Spleen (tissue), 11 donors: ENCODE results near the gene TBC1D22A. TPM values are rescaled to one million over a fixed set of nuclear protein-coding genes. Genes with fewer than 3 reads are reported as not detected.

Experiments used
- DNase-seq: peaks from one replicate; pipeline ENCODE4 v3.0.0-alpha.2; 2020
- H3K27ac ChIP-seq, 8 donors: fragments of 200-600 bp; sonication (generic) in 7 of 8; 1 replicate in 4 of 8; 2 replicates in 4 of 8; pipeline versions ENCODE4 v1.5.0 to v1.8.0; 2016 to 2021; ENCODE audit warnings: inconsistent platforms in 4 of 8, mild to moderate bottlenecking in 4 of 8, moderate library complexity in 1 of 8
- H3K27me3 ChIP-seq, 7 donors: fragments of 200-600 bp; sonication (generic) in 6 of 7; replicated peaks in 1 of 7; 1 replicate in 4 of 7; 2 replicates in 3 of 7; pipeline versions ENCODE4 v1.5.0 to v1.8.0; 2016 to 2021; ENCODE audit warnings: inconsistent platforms in 3 of 7, mild to moderate bottlenecking in 1 of 7
- H3K36me3 ChIP-seq, 6 donors: fragments of 200-600 bp; sonication (generic) in 5 of 6; 1 replicate in 4 of 6; 2 replicates in 2 of 6; pipeline versions ENCODE4 v1.5.0 to v1.8.0; 2016 to 2021; ENCODE audit warnings: inconsistent platforms in 2 of 6
- H3K4me1 ChIP-seq, 6 donors: fragments of 200-600 bp; sonication (generic) in 5 of 6; 1 replicate in 3 of 6; 2 replicates in 3 of 6; pipeline versions ENCODE4 v1.5.0 to v1.8.0; 2016 to 2021; ENCODE audit warnings: inconsistent platforms in 3 of 6
- H3K4me3 ChIP-seq, 8 donors: fragments of 200-600 bp; sonication (generic) in 7 of 8; 1 replicate in 4 of 8; 2 replicates in 4 of 8; pipeline versions ENCODE4 v1.5.0 to v1.8.0; 2016 to 2021; ENCODE audit warnings: inconsistent platforms in 4 of 8, mild to moderate bottlenecking in 4 of 8, moderate library complexity in 2 of 8
- H3K9me3 ChIP-seq, 8 donors: fragments of 200-600 bp; sonication (generic) in 7 of 8; 1 replicate in 4 of 8; 2 replicates in 4 of 8; pipeline versions ENCODE4 v1.5.0 to v1.8.0; 2016 to 2021; ENCODE audit warnings: inconsistent platforms in 4 of 8
- POLR2A ChIP-seq, 3 donors: fragments of 450-650 bp; IDR thresholded peaks; one replicate each; pipeline ENCODE4 v1.5.1; 2017; ENCODE audit warnings: antibody characterized with exemption in 3 of 3, mild to moderate bottlenecking in 1 of 3
- POLR2AphosphoS5 ChIP-seq, 3 donors: sonication (generic); formaldehyde crosslinking; IDR thresholded peaks; one replicate each; pipeline ENCODE4 v1.5.1; 2017; ENCODE audit warnings: antibody characterized with exemption in 3 of 3
- WGBS, 5 donors: extraction: QIAGEN DNeasy Blood & Tissue Kit in 3 of 5; methylation state at CpG; one replicate each; pipeline versions ENCODE4 v1.1.5 to v1.1.7; 2013 to 2018; 5-methylcytosine and 5-hydroxymethylcytosine counted together
- intact Hi-C: fragments of 100-400 bp; cut with DNase I; formaldehyde crosslinking; loops from one replicate; pipeline ENCODE4 v1.15.0; 2023; ENCODE audit warnings: low total_unique reads
- polyA plus RNA-seq, 3 donors: library from polyadenylated mRNA; stranded (reverse); fragments of 200-250 nt; gene quantifications; one replicate each; pipeline ENCODE4 v1.2.1, GENCODE V29; 2013
- total RNA-seq, 7 donors: library from RNA; depleted of rRNA in 3 of 7; stranded (reverse); fragments of >200 nt in 3 of 7; fragmentation: NEBNext Ultra II Directional in 4 of 7; extraction: Animal tissue kit (Norgen Biotek cat#: 25700) in 4 of 7; gene quantifications; one replicate each; pipeline versions ENCODE4 v1.1.0 to v1.2.1, GENCODE V29; 2016 to 2021
- TF ChIP-seq, protein P1 (sequence below), 11 experiments: fragments of 200-600 bp in 7 of 11; fragments of 450-650 bp in 4 of 11; sonication (generic) in 4 of 11; IDR thresholded peaks in 8 of 11; conservative IDR thresholded peaks in 3 of 11; 1 replicate in 7 of 11; 2 replicates in 4 of 11; pipeline versions ENCODE4 v1.4.0 to v1.8.0; 2016 to 2021; ENCODE audit warnings: antibody characterized with exemption in 11 of 11, inconsistent platforms in 4 of 11, mild to moderate bottlenecking in 1 of 11
- donor health status: healthy with polysubstance abuse.
- donor health status: DM: no; HTN: no; CAD: no; lungs with moderate emphysema.
- donor health status: DM: no; HTN: no; CAD: no.
- donor health status: Bipolar disorder and iron deficiency.
- donor health status: healthy.
- donor health status: DM: no; HTN: no; CAD: no.
- donor health status: DM: yes; HTN: yes; CAD: no.

The TBC1D22A gene
- total and polyA plus RNA-seq, 10 donors: 17.2 to 66.9 (median 49.6) TPM

DNA sequence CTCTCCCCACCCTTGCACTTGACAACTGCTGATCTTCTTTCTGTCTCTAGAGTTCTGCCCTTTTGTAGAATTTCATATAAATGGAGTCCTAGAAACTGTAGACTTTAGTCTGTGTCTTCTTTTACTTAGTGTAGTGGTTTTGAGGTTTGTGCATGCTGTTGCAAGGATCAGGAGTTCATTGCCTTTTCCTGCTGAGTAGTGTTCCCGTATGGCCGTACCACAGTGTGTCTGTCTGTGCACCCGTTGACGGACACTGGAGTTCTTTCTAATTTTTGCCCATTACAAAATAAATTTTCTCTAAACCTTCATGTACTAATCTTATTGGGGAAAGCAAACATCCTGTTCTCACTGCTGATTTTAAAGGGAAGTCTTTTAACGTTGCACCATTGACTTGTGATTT is 138.1 kb downstream of the TBC1D22A start:
- Histone ChIP-seq H3K27me3 (no peaks in the 10 kb centered on the region), H3K4me3 (no peak overlapping the region), H3K9me3 (no peaks in the 10 kb centered on the region), H3K27ac (peak overlapping the region in 2 of 8 donors; percentile 8 to 42), H3K4me1 (peaks cover 6 to 43% (median 17%) of the 10 kb centered on the region in 6 donors), H3K36me3 (peaks cover 0 to 65% (median 11%) of the 10 kb centered on the region in 6 donors)
- WGBS, 5 donors: 43 to 66% (median 55%) methylated on average over 5 of the region's 5 CpGs
- DNase-seq: no peak
- TF ChIP-seq POLR2A (IDR thresholded peaks at IDR 0.05) (no peak), POLR2AphosphoS5 (IDR thresholded peaks at IDR 0.05) (no peak)
- TF ChIP-seq, protein P1, sequence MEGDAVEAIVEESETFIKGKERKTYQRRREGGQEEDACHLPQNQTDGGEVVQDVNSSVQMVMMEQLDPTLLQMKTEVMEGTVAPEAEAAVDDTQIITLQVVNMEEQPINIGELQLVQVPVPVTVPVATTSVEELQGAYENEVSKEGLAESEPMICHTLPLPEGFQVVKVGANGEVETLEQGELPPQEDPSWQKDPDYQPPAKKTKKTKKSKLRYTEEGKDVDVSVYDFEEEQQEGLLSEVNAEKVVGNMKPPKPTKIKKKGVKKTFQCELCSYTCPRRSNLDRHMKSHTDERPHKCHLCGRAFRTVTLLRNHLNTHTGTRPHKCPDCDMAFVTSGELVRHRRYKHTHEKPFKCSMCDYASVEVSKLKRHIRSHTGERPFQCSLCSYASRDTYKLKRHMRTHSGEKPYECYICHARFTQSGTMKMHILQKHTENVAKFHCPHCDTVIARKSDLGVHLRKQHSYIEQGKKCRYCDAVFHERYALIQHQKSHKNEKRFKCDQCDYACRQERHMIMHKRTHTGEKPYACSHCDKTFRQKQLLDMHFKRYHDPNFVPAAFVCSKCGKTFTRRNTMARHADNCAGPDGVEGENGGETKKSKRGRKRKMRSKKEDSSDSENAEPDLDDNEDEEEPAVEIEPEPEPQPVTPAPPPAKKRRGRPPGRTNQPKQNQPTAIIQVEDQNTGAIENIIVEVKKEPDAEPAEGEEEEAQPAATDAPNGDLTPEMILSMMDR (IDR thresholded peaks at IDR 0.05 in 8 of 11, conservative IDR thresholded peaks at IDR 0.05 in 3 of 11): no peak
- intact Hi-C loops: no loop called here

DNA sequence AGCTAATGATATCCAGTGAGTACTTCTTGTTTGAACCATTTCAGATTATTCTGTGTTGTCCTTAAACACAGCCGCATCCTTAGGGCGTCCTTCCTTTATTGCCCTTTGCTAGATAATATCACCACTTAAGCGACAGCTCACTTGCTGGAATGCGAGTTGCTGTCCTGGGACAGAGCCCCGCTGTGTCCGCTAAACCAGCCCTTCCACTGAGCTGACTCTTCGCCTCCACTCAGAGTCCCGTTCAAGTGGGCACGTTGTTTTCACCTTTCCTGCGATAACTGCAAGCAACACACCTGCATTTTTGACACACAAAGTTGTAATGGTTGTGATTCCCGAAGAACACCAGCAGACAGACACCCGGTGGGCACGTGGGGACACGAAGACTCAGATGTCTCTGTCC is 140.0 kb downstream of the TBC1D22A start:
- no peak for DNase-seq
- H3K4me3 ChIP-seq: no peak overlapping the region
- no peaks in the 10 kb centered on the region for H3K27me3 ChIP-seq
- WGBS, 5 donors: 94 to 97% (median 95%) methylated on average over 14 of the region's 14 CpGs
- H3K9me3 ChIP-seq: no peaks in the 10 kb centered on the region
- intact Hi-C loops: no loop called here
- H3K27ac ChIP-seq: no peak overlapping the region
- peaks cover 0 to 62% (median 11%) of the 10 kb centered on the region in 6 donors for H3K36me3 ChIP-seq
- TF ChIP-seq, protein P1 (IDR thresholded peaks at IDR 0.05 in 8 of 11, conservative IDR thresholded peaks at IDR 0.05 in 3 of 11): no peak
- TF ChIP-seq POLR2AphosphoS5 (IDR thresholded peaks at IDR 0.05): no peak
- TF ChIP-seq POLR2A (IDR thresholded peaks at IDR 0.05): no peak
- H3K4me1 ChIP-seq: peaks cover 0 to 24% (median 0%) of the 10 kb centered on the region in 6 donors

DNA sequence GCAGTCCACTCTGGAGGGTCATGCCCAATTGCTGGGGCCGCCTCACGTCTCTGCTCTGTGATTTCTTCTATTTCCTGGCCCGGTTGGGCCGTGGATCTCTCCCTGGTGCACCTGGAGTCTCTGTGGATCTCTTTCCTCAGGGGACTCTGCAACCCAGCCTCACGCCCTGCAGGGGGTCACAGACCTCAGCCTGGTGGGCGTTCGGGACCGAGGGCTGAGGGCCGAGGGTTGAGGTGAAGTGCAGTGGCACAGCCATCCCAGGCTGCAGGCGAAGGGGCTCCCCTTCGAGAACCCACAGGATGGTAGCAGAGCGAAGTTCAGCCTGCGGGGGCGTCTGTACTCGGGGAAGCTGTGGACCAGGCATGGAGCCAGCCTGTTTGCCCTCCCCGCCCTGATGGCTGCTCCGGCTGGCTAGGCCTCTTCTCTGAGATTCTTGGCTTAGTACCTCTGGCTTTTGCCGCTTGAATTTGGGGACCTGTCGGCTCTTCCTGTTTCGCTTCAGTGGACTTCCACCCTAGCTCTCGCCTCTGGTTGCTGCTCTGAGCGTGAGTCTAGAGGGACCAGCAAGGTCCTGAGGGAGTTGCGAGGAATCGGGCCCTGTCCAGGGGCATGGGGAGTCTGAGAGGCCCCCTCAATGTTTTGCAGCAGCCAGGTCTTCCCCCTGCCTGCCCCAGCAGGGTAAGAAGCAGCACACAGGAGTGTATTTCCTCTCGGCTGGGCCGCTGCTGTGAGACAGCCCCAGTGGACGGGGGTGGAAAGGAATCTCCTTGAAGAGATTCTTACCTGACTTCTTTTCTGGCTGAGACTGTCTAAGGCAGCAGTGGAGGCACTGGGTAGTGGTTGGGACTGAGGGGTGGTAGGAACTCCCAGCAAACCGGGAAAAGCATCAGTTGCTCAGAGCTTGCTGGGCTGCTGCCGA is 140.8 kb downstream of the TBC1D22A start:
- H3K27me3 ChIP-seq: no peaks in the 10 kb centered on the region
- peaks cover 0 to 21% (median 0%) of the 10 kb centered on the region in 6 donors for H3K4me1 ChIP-seq
- no peak for DNase-seq
- no peak overlapping the region for H3K4me3 ChIP-seq
- 77 to 89% (median 87%) methylated on average over 23 to 29 of the region's 29 CpGs for WGBS, 5 donors
- H3K36me3 ChIP-seq: peaks cover 0 to 70% (median 11%) of the 10 kb centered on the region in 6 donors
- H3K27ac ChIP-seq: peak overlapping the region in 1 of 8 donors; percentile 17
- TF ChIP-seq POLR2AphosphoS5 (IDR thresholded peaks at IDR 0.05) (peak in 2 of 3 donors; percentile 19 to 63), POLR2A (IDR thresholded peaks at IDR 0.05) (no peak)
- intact Hi-C loops: no loop called here
- H3K9me3 ChIP-seq: no peaks in the 10 kb centered on the region

DNA sequence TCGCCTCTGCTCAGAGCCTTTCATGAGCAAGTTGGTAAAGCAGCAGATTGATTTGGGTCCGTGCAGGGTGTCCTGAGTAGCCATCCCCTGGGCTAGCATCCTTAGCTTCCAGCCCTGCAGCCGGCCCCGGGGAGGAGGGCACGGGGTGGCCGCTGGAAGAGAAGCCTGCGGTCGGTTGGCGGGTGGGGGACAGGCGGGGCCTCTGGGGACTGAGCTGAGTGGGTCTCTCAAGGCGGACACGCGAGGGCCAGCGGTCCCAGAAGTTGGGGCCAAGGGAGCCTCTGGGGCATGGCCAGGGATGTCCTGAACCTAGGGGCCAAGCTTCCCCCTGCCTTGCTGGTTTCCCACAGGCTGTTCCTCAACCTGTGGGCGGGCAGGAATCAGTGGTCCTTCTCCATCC is 143.0 kb downstream of the TBC1D22A start:
- Histone ChIP-seq H3K27ac (no peak overlapping the region), H3K27me3 (no peaks in the 10 kb centered on the region), H3K36me3 (peaks cover 0 to 81% (median 11%) of the 10 kb centered on the region in 6 donors), H3K4me3 (no peak overlapping the region), H3K9me3 (no peaks in the 10 kb centered on the region), H3K4me1 (peaks cover 0 to 17% (median 0%) of the 10 kb centered on the region in 6 donors)
- DNase-seq: no peak
- TF ChIP-seq POLR2A (IDR thresholded peaks at IDR 0.05): no peak
- TF ChIP-seq POLR2AphosphoS5 (IDR thresholded peaks at IDR 0.05): no peak
- TF ChIP-seq, protein P1 (IDR thresholded peaks at IDR 0.05 in 8 of 11, conservative IDR thresholded peaks at IDR 0.05 in 3 of 11): no peak
- 94 to 98% (median 97%) methylated on average over 15 of the region's 15 CpGs for WGBS, 5 donors
- intact Hi-C loops: no loop called here
